ENCODE data around the gene FLII. TPM values are rescaled to one million over a fixed set of nuclear protein-coding genes. Genes with fewer than 3 reads are reported as not detected.

FLII gene
- total and polyA plus RNA-seq, 2 of the 13 experiments (the other 11 are each of a cell fraction or from before 2014, with no cell fraction given) = 130 to 303 TPM

GRCh38 chr17:18258356-18259038 is at the start of gene FLII (continued):
- TF ChIP-seq ZBTB2 (CRISPR knock-in tag; IDR thresholded peaks at IDR 0.05; ENCODE audit: low read depth) (no peak), SALL1 (CRISPR knock-in tag; IDR thresholded peaks at IDR 0.05) (0 out of 2 replicates have a peak, but pooled peaks have one; percentile 1), ZNF558 (CRISPR knock-in tag; IDR thresholded peaks at IDR 0.05; ENCODE audit: borderline replicate concordance) (no peak; the same call in 1 of the 2 replicates), E2F1 (CRISPR knock-in tag; IDR thresholded peaks at IDR 0.05) (0 out of 2 replicates have a peak, but pooled peaks have one; percentile 17), EED (CRISPR knock-in tag; IDR thresholded peaks at IDR 0.05) (peak; percentile 93), YEATS4 (CRISPR knock-in tag; IDR thresholded peaks at IDR 0.05; ENCODE audit: borderline replicate concordance) (peak; percentile 87), REXO4 (CRISPR knock-in tag; IDR thresholded peaks at IDR 0.05; ENCODE audit: borderline replicate concordance) (0 out of 2 replicates have a peak, but pooled peaks have one; percentile 60), CBX5 (CRISPR knock-in tag; IDR thresholded peaks at IDR 0.05; ENCODE audit: borderline replicate concordance) (0 out of 2 replicates have a peak, but pooled peaks have one; percentile 5), KDM5B (CRISPR knock-in tag; IDR thresholded peaks at IDR 0.05; ENCODE audit: borderline replicate concordance) (peak; percentile 71; the same call in 1 of the 2 replicates), ZNF292 (CRISPR knock-in tag; IDR thresholded peaks at IDR 0.05; ENCODE audit: borderline replicate concordance, low read depth) (0 out of 2 replicates have a peak, but pooled peaks have one; percentile 21), MEIS1 (CRISPR knock-in tag; IDR thresholded peaks at IDR 0.05; ENCODE audit: borderline replicate concordance) (no peak), SP2 (CRISPR knock-in tag; IDR thresholded peaks at IDR 0.05) (peak; percentile 58), PBX2 (CRISPR knock-in tag; IDR thresholded peaks at IDR 0.05) (no peak), ZNF136 (CRISPR knock-in tag; IDR thresholded peaks at IDR 0.05; ENCODE audit: low read depth) (no peak), ZNF530 (CRISPR knock-in tag; IDR thresholded peaks at IDR 0.05; ENCODE audit: low read depth) (no peak), JARID2 (CRISPR knock-in tag; IDR thresholded peaks at IDR 0.05; ENCODE audit: insufficient replicate concordance) (no peak)
- TF ChIP-seq, protein P1, sequence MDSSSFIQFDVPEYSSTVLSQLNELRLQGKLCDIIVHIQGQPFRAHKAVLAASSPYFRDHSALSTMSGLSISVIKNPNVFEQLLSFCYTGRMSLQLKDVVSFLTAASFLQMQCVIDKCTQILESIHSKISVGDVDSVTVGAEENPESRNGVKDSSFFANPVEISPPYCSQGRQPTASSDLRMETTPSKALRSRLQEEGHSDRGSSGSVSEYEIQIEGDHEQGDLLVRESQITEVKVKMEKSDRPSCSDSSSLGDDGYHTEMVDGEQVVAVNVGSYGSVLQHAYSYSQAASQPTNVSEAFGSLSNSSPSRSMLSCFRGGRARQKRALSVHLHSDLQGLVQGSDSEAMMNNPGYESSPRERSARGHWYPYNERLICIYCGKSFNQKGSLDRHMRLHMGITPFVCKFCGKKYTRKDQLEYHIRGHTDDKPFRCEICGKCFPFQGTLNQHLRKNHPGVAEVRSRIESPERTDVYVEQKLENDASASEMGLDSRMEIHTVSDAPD (CRISPR knock-in tag; IDR thresholded peaks at IDR 0.05) = no peak
- TF ChIP-seq, protein P2, sequence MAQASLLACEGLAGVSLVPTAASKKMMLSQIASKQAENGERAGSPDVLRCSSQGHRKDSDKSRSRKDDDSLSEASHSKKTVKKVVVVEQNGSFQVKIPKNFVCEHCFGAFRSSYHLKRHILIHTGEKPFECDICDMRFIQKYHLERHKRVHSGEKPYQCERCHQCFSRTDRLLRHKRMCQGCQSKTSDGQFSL (CRISPR knock-in tag; IDR thresholded peaks at IDR 0.05) = 0 out of 2 replicates have a peak, but pooled peaks have one; percentile 51
- TF ChIP-seq, protein P3, sequence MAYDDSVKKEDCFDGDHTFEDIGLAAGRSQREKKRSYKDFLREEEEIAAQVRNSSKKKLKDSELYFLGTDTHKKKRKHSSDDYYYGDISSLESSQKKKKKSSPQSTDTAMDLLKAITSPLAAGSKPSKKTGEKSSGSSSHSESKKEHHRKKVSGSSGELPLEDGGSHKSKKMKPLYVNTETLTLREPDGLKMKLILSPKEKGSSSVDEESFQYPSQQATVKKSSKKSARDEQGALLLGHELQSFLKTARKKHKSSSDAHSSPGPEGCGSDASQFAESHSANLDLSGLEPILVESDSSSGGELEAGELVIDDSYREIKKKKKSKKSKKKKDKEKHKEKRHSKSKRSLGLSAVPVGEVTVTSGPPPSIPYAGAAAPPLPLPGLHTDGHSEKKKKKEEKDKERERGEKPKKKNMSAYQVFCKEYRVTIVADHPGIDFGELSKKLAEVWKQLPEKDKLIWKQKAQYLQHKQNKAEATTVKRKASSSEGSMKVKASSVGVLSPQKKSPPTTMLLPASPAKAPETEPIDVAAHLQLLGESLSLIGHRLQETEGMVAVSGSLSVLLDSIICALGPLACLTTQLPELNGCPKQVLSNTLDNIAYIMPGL (CRISPR knock-in tag; IDR thresholded peaks at IDR 0.05; ENCODE audit: borderline replicate concordance in 1 of 2, low read depth in 1 of 2) = peak in 1 of 2 experiments; percentile 47; a peak in 1 of 4 replicates

Measured in HepG2 (cell line).